ENCODE data around the gene GCG.

- TF ChIP-seq CTCF (IDR thresholded peaks at IDR 0.05), result no peak
- TF ChIP-seq POLR2AphosphoS5 (IDR thresholded peaks at IDR 0.05), result no peak
Observed at GRCh38 chr2:162126527-162126926, 25.5 kb downstream of the GCG start.

Data from stomach (tissue), 4 donors.